ENCODE results near the gene PDZD8. TPM values are rescaled to one million over a fixed set of nuclear protein-coding genes. Genes with fewer than 3 reads are reported as not detected.

PDZD8 gene
- polyA plus RNA-seq, 1 donor (not counting 4 experiments of a cell fraction or from before 2014, with no cell fraction given): 24.3 TPM

- FAIRE-seq: no peak
- H3K4me2 ChIP-seq (ENCODE audit: control insufficient read depth, extremely low read depth, insufficient read depth, low read depth, low read length): no peak overlapping the region
- H3K27me3 ChIP-seq (ENCODE audit: control insufficient read depth, extremely low read depth, insufficient read depth, low read length): peaks cover 55% of the 10 kb centered on the region
- no peak overlapping the region for H3K27ac ChIP-seq (ENCODE audit: control insufficient read depth, insufficient read depth, low read length)
- dilution Hi-C loops (cut with MboI; ENCODE audit: extremely low pct_ligation_motif_present, low sequenced_read_pairs): no loop called here
- no peaks in the 10 kb centered on the region for H3K4me1 ChIP-seq (ENCODE audit: control insufficient read depth, extremely low read depth, insufficient read depth, low read length)
- no peaks in the 10 kb centered on the region for H3K36me3 ChIP-seq (ENCODE audit: control insufficient read depth in 2 of 2, extremely low read depth in 1 of 2, insufficient read depth in 2 of 2, low read length in 2 of 2)
- DNase-seq (ENCODE audit: low read depth, low spot score): no peak
- TF ChIP-seq CTCF (optimal IDR thresholded peaks at IDR 0.05 in 1 of 3, IDR thresholded peaks at IDR 0.05 in 1 of 3, conservative IDR thresholded peaks at IDR 0.05 in 1 of 3; ENCODE audit: extremely low read depth in 1 of 3, insufficient read depth in 2 of 3, low read length in 3 of 3): no peak
- no peak overlapping the region for H2AFZ ChIP-seq (ENCODE audit: control insufficient read depth, low read length)
- H3K9me3 ChIP-seq (ENCODE audit: control insufficient read depth, low read depth, low read length): no peaks in the 10 kb centered on the region
- no peaks in the 10 kb centered on the region for H4K20me1 ChIP-seq (ENCODE audit: control insufficient read depth, extremely low read depth, insufficient read depth, low read length)
- H3K9ac ChIP-seq (ENCODE audit: control insufficient read depth, extremely low read depth, insufficient read depth, low read length): no peak overlapping the region
- no peaks in the 10 kb centered on the region for H3K79me2 ChIP-seq (ENCODE audit: control insufficient read depth, insufficient read depth, low read length)
- no peak overlapping the region for H3K4me3 ChIP-seq (ENCODE audit: control insufficient read depth in 2 of 3, extremely low read depth in 1 of 3, insufficient read depth in 2 of 3, low read depth in 1 of 3, low read length in 3 of 3)
- H3K9me1 ChIP-seq (ENCODE audit: control insufficient read depth, extremely low read depth, insufficient read depth, low read length): no peaks in the 10 kb centered on the region
Observed at GRCh38 chr10:117246997-117247671, 128.1 kb downstream of the PDZD8 start.

- Histone ChIP-seq H3K27ac (ENCODE audit: control insufficient read depth, insufficient read depth, low read length) (no peak overlapping the region), H3K27me3 (ENCODE audit: control insufficient read depth, extremely low read depth, insufficient read depth, low read length) (peaks cover 66% of the 10 kb centered on the region)
Observed at GRCh38 chr10:117242463-117242832, 132.8 kb downstream of the PDZD8 start.

More at GRCh38 chr10:117242463-117242832, 132.8 kb downstream of the PDZD8 start:
- no peaks in the 10 kb centered on the region for H3K79me2 ChIP-seq (ENCODE audit: control insufficient read depth, insufficient read depth, low read length)
- no peaks in the 10 kb centered on the region for H3K9me3 ChIP-seq (ENCODE audit: control insufficient read depth, low read depth, low read length)
- no peak for TF ChIP-seq EZH2 (IDR thresholded peaks at IDR 0.05; ENCODE audit: low read length)
- TF ChIP-seq CTCF (optimal IDR thresholded peaks at IDR 0.05 in 1 of 3, IDR thresholded peaks at IDR 0.05 in 1 of 3, conservative IDR thresholded peaks at IDR 0.05 in 1 of 3; ENCODE audit: extremely low read depth in 1 of 3, insufficient read depth in 2 of 3, low read length in 3 of 3): no peak
- H4K20me1 ChIP-seq (ENCODE audit: control insufficient read depth, extremely low read depth, insufficient read depth, low read length): no peaks in the 10 kb centered on the region
- no peaks in the 10 kb centered on the region for H3K4me1 ChIP-seq (ENCODE audit: control insufficient read depth, extremely low read depth, insufficient read depth, low read length)
- dilution Hi-C loops (cut with MboI; ENCODE audit: extremely low pct_ligation_motif_present, low sequenced_read_pairs): no loop called here
- H3K36me3 ChIP-seq (ENCODE audit: control insufficient read depth in 2 of 2, extremely low read depth in 1 of 2, insufficient read depth in 2 of 2, low read length in 2 of 2): no peaks in the 10 kb centered on the region
- no peak overlapping the region for H3K4me2 ChIP-seq (ENCODE audit: control insufficient read depth, extremely low read depth, insufficient read depth, low read depth, low read length)
- no peak overlapping the region for H3K4me3 ChIP-seq (ENCODE audit: control insufficient read depth in 2 of 3, extremely low read depth in 1 of 3, insufficient read depth in 2 of 3, low read depth in 1 of 3, low read length in 3 of 3)
- no peak for FAIRE-seq
- DNase-seq (ENCODE audit: low read depth, low spot score): no peak
- no peak overlapping the region for H3K9ac ChIP-seq (ENCODE audit: control insufficient read depth, extremely low read depth, insufficient read depth, low read length)
- no peaks in the 10 kb centered on the region for H3K9me1 ChIP-seq (ENCODE audit: control insufficient read depth, extremely low read depth, insufficient read depth, low read length)
- H2AFZ ChIP-seq (ENCODE audit: control insufficient read depth, low read length): no peak overlapping the region
